ENCODE measurements around the gene ATG7.
"Not testable (repeated sequence)": the region's sequence is repeated elsewhere in the genome, so short reads cannot be mapped to it uniquely, and the experiment has no call there.

ATG7 gene

GRCh38 chr3:11583235-11583634 lies 311.0 kb downstream of the ATG7 start:
- no peak for DNase-seq (ENCODE audit: low read depth in 2 of 3, low spot score in 2 of 3)

GRCh38 chr3:11583638-11584046 lies 311.4 kb downstream of the ATG7 start:
- no peak for DNase-seq (ENCODE audit: low read depth in 2 of 3, low spot score in 2 of 3)

- DNase-seq (ENCODE audit: low read depth in 2 of 3, low spot score in 2 of 3), result no peak
Observed at GRCh38 chr3:11584570-11584969, 312.4 kb downstream of the ATG7 start.

- DNase-seq (ENCODE audit: low read depth in 2 of 3, low spot score in 2 of 3), result no peak
Observed at GRCh38 chr3:11587766-11588165, 315.6 kb downstream of the ATG7 start.

GRCh38 chr3:11588338-11588737 lies 316.1 kb downstream of the ATG7 start:
- DNase-seq (ENCODE audit: low read depth in 2 of 3, low spot score in 2 of 3), result no peak

GRCh38 chr3:11588755-11589154 lies 316.6 kb downstream of the ATG7 start:
- no peak for DNase-seq (ENCODE audit: low read depth in 2 of 3, low spot score in 2 of 3)

GRCh38 chr3:11589706-11590105 lies 317.5 kb downstream of the ATG7 start:
- DNase-seq (ENCODE audit: low read depth in 2 of 3, low spot score in 2 of 3), result no peak

GRCh38 chr3:11591002-11591355 lies 318.8 kb downstream of the ATG7 start:
- no peak for DNase-seq (ENCODE audit: low read depth in 2 of 3, low spot score in 2 of 3)

- no peak for DNase-seq (ENCODE audit: low read depth in 2 of 3, low spot score in 2 of 3)
Observed at GRCh38 chr3:11591391-11592282, 319.4 kb downstream of the ATG7 start.

- no peak for DNase-seq (ENCODE audit: low read depth in 2 of 3, low spot score in 2 of 3)
Observed at GRCh38 chr3:11592445-11593298, 320.5 kb downstream of the ATG7 start.

- no peak for DNase-seq (ENCODE audit: low read depth in 2 of 3, low spot score in 2 of 3)
Observed at GRCh38 chr3:11593318-11594034, 321.3 kb downstream of the ATG7 start.

- DNase-seq (ENCODE audit: low read depth in 2 of 3, low spot score in 2 of 3), result not testable (repeated sequence)
Observed at GRCh38 chr3:11595024-11595423, 322.8 kb downstream of the ATG7 start.

GRCh38 chr3:11596387-11596786 lies 324.2 kb downstream of the ATG7 start:
- no peak for DNase-seq (ENCODE audit: low read depth in 2 of 3, low spot score in 2 of 3)

GRCh38 chr3:11600501-11601282 lies 328.5 kb downstream of the ATG7 start:
- DNase-seq (ENCODE audit: low read depth in 2 of 3, low spot score in 2 of 3), result no peak

- DNase-seq (ENCODE audit: low read depth in 2 of 3, low spot score in 2 of 3), result peak; percentile 15 to 53 (median 31)
Observed at GRCh38 chr3:11601446-11602238, 329.4 kb downstream of the ATG7 start.

- DNase-seq (ENCODE audit: low read depth in 2 of 3, low spot score in 2 of 3), result no peak
Observed at GRCh38 chr3:11602239-11602840, 330.1 kb downstream of the ATG7 start.

GRCh38 chr3:11602886-11603527 lies 330.8 kb downstream of the ATG7 start:
- DNase-seq (ENCODE audit: low read depth in 2 of 3, low spot score in 2 of 3), result no peak

GRCh38 chr3:11603628-11604027 lies 331.4 kb downstream of the ATG7 start:
- DNase-seq (ENCODE audit: low read depth in 2 of 3, low spot score in 2 of 3), result no peak
